ENCODE data around the gene ZNF397. TPM values are rescaled to one million over a fixed set of nuclear protein-coding genes. Genes with fewer than 3 reads are reported as not detected.
A peak's percentile ranks its signal among the peaks of the same experiment; 100 is the strongest.
"Not testable (repeated sequence)": the region's sequence is repeated elsewhere in the genome, so short reads cannot be mapped to it uniquely, and the experiment has no call there.

The ZNF397 gene
- 5.0 and 5.1 TPM in 2 replicates for total RNA-seq (2014; rRNA removed; shearing (Covaris generic))
- polyA plus RNA-seq (2015; cell fraction: cytosol; rRNA removed): 5.2 and 6.7 TPM in 2 replicates
- polyA plus RNA-seq (2015; cell fraction: nucleus; rRNA removed): 16.5 and 17.5 TPM in 2 replicates

DNA sequence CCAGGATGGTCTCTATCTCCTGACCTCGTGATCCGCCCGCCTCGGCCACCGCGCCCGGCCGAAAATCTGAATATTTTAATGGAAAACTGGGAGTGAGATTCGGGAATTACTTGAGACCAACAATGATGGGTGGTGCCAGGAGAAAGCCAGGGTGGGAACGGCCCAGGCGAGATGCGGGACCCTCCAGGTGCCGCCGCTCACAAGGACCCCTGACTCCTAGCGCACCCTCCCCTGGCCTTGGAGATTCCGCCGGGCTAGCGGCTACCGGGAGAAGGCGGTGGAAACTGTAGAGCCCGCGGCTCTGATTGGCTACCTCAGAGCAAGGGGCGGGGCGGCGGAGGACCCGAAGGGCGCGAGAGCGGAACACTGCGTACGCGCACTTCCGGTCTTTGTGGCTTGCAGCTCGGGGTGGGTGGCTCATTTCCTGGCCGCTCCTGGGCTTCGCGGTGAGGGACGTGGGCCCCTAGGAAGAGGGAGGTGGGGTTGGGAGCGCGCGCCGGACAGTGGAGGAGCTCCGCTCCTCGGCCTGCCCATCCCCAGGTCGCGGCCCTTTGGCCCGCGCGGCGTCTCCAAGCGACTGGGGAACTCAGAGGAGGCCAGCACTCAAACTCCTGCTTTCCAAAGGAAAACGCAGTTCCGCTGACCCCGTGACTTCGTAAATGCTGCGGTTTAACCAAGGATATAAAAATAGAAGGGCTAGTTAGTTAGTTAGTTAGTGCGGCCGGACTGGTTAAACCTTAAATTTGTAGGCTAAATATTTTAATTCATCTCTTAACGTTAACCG is at the start of gene ZNF397:
Gene ZNF397 (plus strand): TSS at position 371 of the 784 bp plus-strand sequence. CDS start 1,437 bp downstream, outside the sequence.
- peak; percentile 97 for DNase-seq (ENCODE audit: low read depth)

DNA sequence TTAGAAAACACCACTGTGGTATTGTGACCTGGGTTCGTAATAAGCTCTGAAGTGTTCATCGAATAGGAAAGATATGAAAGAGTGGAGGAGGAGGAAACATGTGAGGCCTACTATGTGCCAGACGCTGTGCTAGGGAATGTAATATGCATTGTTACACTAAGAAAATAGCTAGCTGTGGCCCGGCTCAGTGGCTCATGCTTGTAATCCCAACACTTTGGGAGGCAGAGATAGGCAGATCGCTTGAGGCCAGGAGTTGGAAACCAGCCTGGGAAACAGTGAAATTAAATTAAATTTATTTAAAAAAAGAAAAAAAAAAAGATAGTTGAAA is 49.2 kb upstream of the ZNF397 start:
- DNase-seq (ENCODE audit: low read depth): no peak

GRCh38 chr18:35192415-35192814 is 48.4 kb upstream of the ZNF397 start:
- DNase-seq (ENCODE audit: low read depth): no peak

- DNase-seq (ENCODE audit: low read depth): no peak
These were observed 47.5 kb upstream of the ZNF397 start for GRCh38 chr18:35193316-35193715.

- no peak for DNase-seq (ENCODE audit: low read depth)
These were observed 43.5 kb upstream of the ZNF397 start for GRCh38 chr18:35197296-35197695.

DNA sequence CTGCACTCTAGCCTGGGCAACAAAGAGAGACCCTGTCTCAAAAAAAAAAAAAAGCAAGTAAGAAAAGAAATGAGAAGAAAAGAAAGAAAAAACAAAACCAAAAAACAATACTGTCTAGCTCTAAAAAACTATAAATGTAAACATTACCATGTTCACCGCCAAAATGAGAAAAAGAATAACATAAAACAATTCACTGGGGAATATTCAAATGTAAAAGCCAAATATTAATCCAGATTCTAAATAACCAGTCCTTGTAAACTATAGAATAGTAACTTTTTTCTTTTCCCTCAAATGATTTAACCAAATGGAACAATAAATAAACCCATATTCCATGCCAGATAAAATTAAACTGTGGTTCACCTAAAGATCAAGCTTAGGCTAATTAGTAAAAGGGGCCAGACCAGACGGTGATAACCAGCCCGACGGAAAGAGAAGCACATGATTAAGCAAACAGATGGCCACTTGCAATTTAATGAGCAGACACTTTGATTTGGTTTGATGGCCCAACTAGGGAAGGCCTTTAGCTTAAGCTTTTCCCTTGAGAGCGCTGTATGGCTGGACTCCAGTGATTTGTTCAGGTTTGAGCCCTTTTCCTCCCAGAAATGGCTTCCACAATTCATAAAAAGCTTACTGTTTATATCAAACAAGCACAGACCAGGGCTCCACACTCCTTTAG is 39.4 kb upstream of the ZNF397 start:
- no peak for DNase-seq (ENCODE audit: low read depth)

DNA sequence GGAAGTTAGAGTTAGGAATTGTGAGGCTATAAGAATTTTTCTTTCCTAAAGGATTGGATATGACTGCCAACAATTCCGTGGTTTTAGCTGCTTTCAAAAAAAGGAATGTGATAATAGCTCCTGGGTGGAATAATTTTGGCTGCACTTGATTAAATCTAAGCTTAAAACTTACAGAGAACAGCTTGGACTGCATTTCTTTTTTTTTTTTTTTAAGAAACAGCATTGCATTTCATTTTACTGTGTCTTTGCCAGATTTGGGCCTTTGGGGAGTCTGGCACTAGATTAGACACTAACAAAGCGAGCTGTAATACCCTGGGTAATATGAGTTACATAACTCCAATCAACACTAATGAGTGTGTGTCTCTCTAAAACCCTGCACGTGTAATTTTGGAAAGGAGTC is 37.8 kb upstream of the ZNF397 start:
- DNase-seq (ENCODE audit: low read depth): no peak

GRCh38 chr18:35205199-35205712 is 35.6 kb upstream of the ZNF397 start:
- no peak for DNase-seq (ENCODE audit: low read depth)

DNA sequence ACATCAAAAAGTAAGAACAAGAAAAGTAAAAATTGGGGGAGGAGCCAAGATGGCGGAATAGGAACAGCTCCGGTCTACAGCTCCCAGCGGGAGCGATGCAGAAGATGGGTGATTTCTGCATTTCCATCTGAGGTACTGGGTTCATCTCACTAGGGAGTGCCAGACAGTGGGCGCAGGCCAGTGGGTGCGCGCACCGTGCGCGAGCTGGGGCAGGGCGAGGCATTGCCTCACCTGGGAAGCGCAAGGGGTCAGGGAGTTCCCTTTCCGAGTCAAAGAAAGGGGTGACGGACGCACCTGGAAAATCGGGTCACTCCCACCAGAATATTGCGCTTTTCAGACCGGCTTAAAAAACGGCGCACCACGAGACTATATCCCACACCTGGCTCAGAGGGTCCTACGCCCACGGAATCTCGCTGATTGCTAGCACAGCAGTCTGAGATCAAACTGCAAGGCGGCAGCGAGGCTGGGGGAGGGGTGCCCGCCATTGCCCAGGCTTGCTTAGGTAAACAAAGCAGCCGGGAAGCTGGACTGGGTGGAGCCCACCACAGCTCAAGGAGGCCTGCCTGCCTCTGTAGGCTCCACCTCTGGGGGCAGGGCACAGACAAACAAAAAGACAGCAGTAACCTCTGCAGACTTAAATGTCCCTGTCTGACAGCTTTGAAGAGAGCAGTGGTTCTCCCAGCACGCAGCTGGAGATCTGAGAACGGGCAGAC is 34.9 kb upstream of the ZNF397 start:
- DNase-seq (ENCODE audit: low read depth): not testable (repeated sequence)

DNA sequence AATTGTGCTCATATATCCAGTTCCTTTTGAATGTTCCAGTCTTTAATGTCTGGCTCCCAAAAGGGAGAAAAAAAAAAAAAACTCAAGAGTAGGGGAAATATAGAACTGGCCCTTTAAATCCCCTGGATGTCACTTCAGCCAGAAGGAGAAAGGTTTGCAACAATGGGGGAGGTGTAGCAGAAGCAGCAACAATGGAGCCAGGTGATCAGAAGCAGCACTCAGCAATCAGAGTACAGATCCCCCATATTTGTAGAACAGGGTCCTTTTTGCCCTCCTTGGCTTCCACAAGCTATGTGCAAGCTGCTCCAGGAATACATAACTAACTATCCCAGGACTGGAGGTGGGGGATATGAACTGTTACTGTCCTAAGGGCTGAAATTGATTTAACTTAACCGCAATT is 25.8 kb upstream of the ZNF397 start:
- no peak for DNase-seq (ENCODE audit: low read depth)

GRCh38 chr18:35216611-35217010 is 24.2 kb upstream of the ZNF397 start:
- not testable (repeated sequence) for DNase-seq (ENCODE audit: low read depth)

DNA sequence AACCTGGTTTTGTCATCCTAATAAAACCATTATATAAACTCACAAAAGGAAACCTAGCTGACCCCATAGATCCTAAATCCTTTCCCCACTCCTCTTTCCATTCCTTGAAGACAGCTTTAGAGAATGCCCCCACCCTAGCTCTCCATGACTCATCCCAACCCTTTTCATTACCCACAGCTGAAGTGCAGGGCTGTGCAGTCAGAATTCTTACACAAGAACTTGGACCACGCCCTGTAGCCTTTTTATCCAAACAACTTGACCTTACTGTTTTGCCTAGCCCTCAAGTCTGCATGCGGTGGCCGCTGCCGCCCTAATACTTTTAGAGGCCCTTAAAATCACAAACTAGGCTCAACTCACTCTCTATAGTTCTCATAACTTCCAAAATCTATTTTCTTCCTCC is 21.5 kb upstream of the ZNF397 start:
- peak; percentile 13 for DNase-seq (ENCODE audit: low read depth)

GRCh38 chr18:35220424-35220823 is 20.4 kb upstream of the ZNF397 start:
- DNase-seq (ENCODE audit: low read depth): no peak

GRCh38 chr18:35223797-35224196 is 17.0 kb upstream of the ZNF397 start:
- no peak for DNase-seq (ENCODE audit: low read depth)

GRCh38 chr18:35227254-35227653 is 13.6 kb upstream of the ZNF397 start:
- peak; percentile 19 for DNase-seq (ENCODE audit: low read depth)

DNA sequence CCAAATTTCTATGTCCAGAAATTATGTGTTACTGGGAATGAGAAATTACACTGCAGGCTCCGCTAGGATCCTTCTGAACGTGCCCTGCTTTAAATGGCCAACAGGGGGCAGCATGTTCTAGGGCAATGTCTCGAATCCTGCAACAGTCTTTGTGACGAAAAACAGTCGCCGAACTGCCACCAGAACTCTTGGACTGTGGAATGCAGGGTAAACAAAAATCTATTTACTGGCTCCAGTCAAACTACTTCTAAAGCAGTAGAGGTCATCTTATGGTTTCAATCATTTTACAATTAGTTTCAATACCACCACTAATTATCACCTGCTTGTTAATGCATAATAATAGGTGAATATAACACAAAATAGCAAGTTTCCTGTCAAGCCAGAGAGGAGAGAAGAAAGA is 9.8 kb upstream of the ZNF397 start:
- peak; percentile 58 for DNase-seq (ENCODE audit: low read depth)

- no peak for DNase-seq (ENCODE audit: low read depth)
These were observed 4.1 kb upstream of the ZNF397 start for GRCh38 chr18:35236571-35237363.

GRCh38 chr18:35239314-35239713 is 1.5 kb upstream of the ZNF397 start:
- DNase-seq (ENCODE audit: low read depth): no peak

GRCh38 chr18:35241448-35241804 is 592 bp downstream of the ZNF397 start:
- DNase-seq (ENCODE audit: low read depth): no peak

- DNase-seq (ENCODE audit: low read depth): no peak
These were observed 1.6 kb downstream of the ZNF397 start for GRCh38 chr18:35242426-35242825.

GRCh38 chr18:35244671-35245070 is 3.8 kb downstream of the ZNF397 start:
- no peak for DNase-seq (ENCODE audit: low read depth)
